Measurements from ENCODE around the gene ZCCHC24.
A peak's percentile ranks its signal among the peaks of the same experiment; 100 is the strongest.

Gene ZCCHC24

GRCh38 chr10:79402951-79403350, 42.5 kb downstream of the ZCCHC24 start:
- DNase-seq (ENCODE audit: extremely low spot score, insufficient read length, low read depth) (no peak), FAIRE-seq (no peak)

DNA sequence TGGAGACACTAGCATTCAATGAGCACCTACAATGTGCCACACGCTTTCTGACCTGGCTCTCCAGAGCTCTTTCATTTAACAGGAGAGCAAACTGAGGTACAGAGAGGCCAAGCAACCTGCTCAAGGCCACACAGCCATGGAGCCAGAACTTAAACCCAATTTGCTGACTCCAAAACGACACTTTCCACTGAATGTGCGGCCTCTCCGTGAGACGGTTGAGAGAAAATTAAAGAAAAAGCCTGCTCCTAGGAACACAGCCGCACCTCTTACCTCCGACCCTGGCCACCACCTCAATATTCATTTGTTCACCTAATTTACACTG, 42.8 kb downstream of the ZCCHC24 start:
- no peak for DNase-seq (ENCODE audit: extremely low spot score, insufficient read length, low read depth)
- FAIRE-seq = no peak

DNA sequence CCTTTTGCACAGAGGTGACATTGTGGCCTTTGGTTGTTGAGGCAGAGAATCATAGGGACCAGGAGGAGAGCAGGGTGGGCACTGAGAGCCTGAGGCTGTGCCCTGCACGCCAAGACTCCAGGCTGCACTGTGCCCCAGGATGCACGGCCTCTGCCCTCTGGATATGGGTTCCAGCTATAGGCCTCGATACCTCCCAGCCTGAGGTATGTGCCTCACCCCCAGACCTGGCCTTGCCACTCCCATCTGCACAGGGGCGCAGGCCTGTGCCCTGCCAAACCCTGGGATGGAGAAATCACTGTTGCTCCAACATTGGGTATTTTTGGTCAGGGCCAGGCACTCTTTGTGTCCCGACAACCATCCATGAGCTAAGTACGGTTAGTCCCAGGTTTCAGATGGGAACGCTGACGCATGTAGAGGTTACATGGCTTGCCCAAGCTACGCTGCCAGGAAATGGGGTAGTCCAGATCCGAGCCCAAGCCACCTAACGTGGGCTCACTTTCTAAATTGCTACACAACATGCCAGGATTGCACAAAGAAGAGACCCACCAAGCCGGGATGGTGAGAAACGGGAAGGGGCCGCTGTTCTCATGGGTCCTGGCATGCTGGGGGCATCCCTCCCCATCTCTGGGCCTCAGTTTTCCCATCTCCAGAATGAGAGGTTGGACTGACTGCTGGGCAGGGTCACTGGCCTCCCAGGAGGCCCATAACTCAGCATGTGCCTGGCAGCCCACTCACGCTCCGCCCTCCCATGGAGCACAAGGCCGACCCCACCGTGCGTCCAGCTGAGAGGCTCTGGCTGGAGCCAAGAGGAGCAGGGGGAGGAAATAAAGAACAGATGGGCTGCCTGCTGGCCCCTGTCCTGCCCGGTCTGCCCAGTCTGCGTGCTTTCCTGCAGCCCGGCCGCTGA, 44.2 kb downstream of the ZCCHC24 start:
- DNase-seq (ENCODE audit: extremely low spot score, insufficient read length, low read depth) (no peak), FAIRE-seq (no peak)

DNA sequence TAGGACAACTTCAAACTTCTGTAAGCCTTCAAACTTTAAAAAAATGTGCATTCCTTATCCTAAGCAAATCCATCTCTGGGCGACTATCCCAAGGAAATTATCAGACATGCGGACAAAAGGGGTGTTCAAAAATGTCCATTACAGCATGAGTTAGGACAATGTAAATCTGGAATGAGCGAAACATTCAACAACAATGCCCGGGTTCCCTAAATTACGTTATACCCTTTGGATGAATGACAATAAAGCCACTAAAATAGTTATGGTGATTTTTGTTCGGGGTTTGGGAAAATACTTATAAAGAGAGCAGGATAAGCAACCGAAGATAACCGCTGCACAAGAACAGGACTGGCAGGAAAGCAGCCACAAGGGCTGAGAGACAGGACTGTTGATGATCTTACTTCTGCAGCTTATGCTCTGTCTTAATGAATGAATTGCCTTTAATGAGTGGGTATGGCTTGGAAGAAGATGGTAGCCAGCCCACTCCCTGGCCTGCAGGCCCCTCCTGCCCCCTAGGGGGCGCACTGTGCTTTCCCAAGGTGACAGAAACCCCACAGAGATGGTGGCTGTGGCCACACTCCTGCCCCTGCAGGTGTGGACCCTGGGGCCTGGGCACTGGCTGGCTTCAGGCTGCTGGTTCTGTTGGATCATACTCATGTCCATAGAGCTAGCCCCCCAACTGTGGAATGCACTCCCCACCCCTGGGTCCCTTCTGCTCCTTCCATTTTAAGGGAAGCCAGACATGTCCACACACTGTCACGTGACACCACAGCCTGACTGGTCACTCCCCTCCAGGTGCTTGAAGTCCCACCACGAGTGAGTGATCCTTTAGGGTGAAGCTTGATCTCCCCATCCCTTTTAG, 45.0 kb downstream of the ZCCHC24 start:
- DNase-seq (ENCODE audit: extremely low spot score, insufficient read length, low read depth) (peak; percentile 52), FAIRE-seq (peak; percentile 70)

GRCh38 chr10:79399223-79399831, 46.1 kb downstream of the ZCCHC24 start:
- FAIRE-seq (no peak), DNase-seq (ENCODE audit: extremely low spot score, insufficient read length, low read depth) (no peak)

DNA sequence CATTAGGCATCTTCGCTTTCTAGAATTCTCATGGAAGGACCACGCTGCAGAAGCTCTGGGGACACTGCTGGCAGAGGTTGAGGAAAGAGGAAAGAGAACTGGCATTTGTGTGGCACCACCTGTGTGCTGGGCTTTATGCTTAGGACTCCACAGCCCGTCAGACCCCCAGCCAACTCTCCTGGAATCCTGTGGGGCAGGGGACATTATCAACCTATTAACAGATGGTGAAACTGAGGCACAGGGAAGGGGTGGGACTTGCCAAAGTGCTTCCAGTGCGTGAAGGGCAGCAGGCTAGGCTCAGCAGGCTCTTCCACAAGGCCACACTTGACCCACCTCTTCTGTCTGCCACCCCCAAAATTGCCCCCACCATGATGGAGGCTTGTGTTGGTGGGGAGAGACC, 46.8 kb downstream of the ZCCHC24 start:
- FAIRE-seq (no peak), DNase-seq (ENCODE audit: extremely low spot score, insufficient read length, low read depth) (no peak)

DNA sequence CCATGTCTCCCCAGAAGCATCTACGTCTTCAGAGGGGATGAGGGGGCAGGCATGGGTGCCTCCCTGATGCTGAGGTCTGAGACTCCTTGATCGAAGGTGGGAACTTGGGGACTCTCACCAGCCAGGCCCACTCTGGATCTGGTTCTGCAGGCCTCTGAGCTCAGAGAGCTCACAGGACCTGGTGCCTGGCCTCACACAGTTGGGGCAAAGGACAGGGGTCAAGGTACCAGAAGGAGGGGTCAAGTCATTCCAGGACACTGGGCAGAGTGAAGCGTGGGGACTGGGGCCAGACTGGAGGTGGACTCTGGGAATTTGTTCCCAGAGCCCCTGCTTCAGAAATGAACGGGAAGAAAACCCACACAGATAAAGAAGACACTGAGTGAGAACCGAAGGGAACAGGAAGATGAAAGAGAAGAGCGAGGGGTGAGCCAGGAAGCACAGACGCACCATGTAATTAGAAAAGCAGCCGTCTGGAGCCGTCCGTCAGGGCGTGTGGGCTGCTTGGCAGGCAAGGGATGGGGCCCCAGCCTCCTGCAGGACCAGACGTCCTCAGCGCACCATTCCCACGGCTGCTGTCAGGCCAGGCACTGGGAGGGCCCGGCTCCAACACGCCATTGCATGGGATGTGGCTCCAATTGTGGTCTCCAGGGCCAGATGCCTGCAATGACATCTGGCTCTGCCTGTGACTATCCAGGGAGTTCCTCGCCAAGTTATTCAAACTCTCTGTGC, 47.7 kb downstream of the ZCCHC24 start:
- DNase-seq (ENCODE audit: extremely low spot score, insufficient read length, low read depth) = no peak
- FAIRE-seq = no peak

GRCh38 chr10:79397051-79397450, 48.4 kb downstream of the ZCCHC24 start:
- FAIRE-seq = no peak
- DNase-seq (ENCODE audit: extremely low spot score, insufficient read length, low read depth) = no peak

DNA sequence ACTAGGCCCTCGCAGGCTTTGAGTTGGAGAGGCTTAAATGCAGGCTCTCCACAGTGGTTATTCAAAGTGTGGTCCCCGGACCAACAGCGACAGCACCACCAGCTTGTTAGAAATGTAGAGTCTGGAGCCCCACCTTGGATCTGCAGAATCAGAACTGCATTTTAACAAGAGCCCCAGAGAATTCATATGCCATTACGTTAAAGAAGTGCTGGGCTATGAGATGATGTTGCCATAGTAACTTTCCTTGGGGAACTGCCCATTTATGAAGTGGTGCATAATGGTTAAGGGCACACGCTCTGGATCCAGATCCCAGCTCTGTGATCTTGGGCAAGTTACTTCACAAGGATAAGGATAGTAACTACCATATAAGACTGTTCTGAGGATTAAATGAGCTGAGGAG, 48.9 kb downstream of the ZCCHC24 start:
- FAIRE-seq (no peak), DNase-seq (ENCODE audit: extremely low spot score, insufficient read length, low read depth) (no peak)

DNA sequence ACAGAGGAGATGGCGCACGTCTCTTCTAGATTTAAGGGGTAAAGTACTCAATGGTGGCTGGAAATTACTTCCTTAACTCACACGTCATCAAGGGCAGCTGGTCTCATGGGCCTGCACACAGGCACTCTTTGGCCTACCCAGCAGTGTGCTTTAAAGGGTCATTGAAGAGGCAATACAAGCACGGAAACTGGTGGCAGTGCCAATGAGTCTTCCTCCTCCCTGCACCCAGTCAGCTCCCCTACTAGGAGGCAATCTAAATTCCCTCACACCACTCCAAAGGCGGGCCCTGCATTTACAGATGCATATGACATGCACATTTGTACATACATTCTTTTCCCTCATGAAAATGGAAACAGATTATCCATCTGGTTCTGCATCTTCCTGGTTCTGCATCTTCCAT, 50.8 kb downstream of the ZCCHC24 start:
- DNase-seq (ENCODE audit: extremely low spot score, insufficient read length, low read depth) (no peak), FAIRE-seq (no peak)

- no peak for FAIRE-seq
- no peak for DNase-seq (ENCODE audit: extremely low spot score, insufficient read length, low read depth)
These were observed 51.4 kb downstream of the ZCCHC24 start for GRCh38 chr10:79393924-79394610.

GRCh38 chr10:79393221-79393923, 52.1 kb downstream of the ZCCHC24 start:
- DNase-seq (ENCODE audit: extremely low spot score, insufficient read length, low read depth) (no peak), FAIRE-seq (no peak)

DNA sequence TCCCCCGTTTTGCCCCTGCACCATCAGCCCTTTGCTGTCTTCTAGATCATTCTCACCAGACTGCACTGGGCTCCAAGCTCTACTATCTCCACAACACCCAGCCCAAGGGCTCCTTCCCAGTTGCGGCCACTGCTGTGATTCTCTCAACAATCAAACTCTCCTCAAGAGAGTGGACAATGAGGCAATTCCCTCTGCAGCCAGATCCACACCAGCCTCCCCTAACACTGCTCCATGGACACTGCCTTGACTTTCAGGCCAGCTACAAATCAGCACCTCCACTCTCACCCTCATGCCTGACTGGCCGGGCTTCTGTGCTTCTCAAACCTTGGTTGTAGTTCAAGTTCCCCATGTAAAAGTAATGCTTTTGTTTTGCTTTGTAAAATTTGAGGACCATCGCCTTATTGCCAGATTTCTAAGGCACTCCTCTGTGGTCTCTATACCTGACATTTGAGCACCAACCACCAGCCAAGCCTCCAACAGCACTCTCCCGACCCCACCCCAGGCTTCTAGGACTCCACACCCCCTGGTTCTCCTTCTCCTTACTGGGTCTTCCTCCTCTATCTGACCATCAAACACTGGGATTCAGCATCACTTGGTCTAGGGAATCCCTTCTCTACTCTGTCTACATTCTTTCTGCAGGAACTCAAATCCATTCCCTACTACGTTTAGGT, 52.8 kb downstream of the ZCCHC24 start:
- FAIRE-seq (no peak), DNase-seq (ENCODE audit: extremely low spot score, insufficient read length, low read depth) (no peak)

DNA sequence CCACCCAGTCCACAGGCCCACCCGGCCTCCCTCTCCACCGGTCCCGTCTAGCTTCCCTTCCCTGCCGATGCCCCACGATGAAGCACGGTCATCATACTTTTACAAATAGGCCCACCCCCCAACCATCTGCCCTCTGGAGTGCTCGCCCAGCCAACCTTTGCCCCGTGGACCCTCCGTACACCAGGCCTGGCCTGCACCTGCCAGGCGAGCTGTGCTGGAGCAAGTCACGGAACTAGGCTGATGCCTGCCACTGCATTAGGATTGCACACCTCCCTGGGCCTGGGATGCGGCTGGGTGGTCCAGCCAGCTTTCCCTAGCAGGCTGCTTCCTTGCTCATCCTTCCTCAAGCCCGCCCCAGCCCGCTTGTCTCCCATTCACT, 53.4 kb downstream of the ZCCHC24 start:
- no peak for FAIRE-seq
- no peak for DNase-seq (ENCODE audit: extremely low spot score, insufficient read length, low read depth)

DNA sequence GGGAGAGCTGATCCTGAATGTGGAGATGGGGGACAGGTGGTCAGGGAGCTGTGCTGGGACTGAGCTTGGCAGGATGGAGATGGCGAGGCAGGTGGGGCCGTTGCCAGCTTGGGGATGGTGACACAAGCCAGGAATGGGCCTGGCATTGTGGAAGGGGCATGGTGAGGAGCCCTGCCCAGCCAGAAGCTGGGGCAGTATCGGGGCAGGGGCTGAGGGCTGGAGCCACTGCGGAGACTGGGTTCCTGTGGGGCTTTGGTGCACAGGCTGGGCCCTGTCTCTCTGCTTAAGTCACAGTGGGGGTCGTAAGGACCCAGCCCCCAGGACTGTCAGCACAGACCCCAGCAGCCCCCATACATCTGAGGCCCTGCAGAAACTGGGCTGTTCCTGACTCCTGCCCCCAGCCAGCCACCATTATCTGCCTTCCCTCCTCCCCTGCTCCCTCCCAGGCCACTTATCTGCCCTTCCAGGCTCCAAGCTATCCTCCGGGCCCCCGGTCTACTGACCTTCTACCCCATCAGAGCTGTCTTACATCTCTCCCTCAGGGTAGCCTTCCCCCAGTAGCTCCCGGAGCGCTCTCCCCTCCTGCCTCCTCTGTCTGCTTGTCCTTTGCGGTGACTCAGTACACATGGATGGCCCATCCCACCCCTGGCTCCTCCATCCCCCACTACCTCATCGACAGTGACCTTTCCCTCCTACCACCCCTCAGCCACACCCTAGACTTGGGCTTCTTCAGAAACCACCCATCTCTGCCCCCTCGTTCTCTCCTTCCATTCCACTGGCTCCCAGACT, 54.0 kb downstream of the ZCCHC24 start:
- no peak for FAIRE-seq
- no peak for DNase-seq (ENCODE audit: extremely low spot score, insufficient read length, low read depth)

DNA sequence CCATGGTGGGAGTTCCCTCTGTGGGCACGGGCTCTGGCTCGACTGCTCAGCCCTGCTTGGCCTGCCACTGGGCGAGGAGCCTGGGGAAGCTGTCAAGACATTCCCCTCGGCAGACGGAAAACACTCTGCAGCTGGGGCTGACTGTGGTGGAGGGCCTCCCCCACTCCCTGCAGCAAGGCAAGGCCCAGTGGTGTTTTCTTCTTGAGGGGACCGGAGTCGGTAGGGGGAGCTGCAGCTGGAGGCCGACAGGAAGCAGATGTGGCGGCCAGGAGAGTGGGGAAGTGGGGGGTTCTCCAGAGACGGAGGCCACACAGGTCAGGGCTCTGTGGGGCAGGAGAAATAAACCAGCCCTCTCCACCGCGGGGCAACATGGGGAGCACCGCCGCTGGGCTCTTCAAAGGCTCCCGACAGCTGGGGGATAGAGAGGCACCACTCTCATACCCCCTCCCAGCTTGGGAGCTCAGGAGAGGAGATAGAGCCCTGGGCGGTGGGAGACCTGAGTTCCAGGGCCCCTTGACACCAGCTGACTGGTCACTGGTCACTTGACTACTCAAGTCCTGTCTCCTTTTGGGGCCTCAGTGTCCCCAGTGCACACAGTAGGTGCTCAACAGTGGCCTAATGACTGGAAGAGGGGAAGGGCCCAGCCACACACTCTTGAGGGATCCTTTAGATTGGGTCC, 54.7 kb downstream of the ZCCHC24 start:
- FAIRE-seq = no peak
- no peak for DNase-seq (ENCODE audit: extremely low spot score, insufficient read length, low read depth)

GRCh38 chr10:79390057-79390456, 55.4 kb downstream of the ZCCHC24 start:
- DNase-seq (ENCODE audit: extremely low spot score, insufficient read length, low read depth) (no peak), FAIRE-seq (no peak)
